SK-N-SH treated with all-trans-retinoic acid at 6 μM for 48 hours (cell line): ENCODE measurements around the gene SLC16A12.

Experiments used
- ATAC-seq: fragments of 200-7000 bp; cut with Tn5 transposase; 3 replicates; pipeline ENCODE4 v1.9.1; 2020; ENCODE audit warnings: mild to moderate bottlenecking, moderate library complexity
- BACH2 ChIP-seq: fragments of 250-450 bp; sonication (Bioruptor Pico); IDR thresholded peaks from 2 replicates; pipeline ENCODE4 v1.9.0; 2021; ENCODE audit warnings: mild to moderate bottlenecking, borderline replicate concordance
- CSRNP3 ChIP-seq: fragments of 250-450 bp; sonication (Bioruptor Pico); IDR thresholded peaks from 2 replicates; pipeline ENCODE4 v1.5.1; 2021; ENCODE audit warnings: mild to moderate bottlenecking, moderate library complexity
- ESRRG ChIP-seq: fragments of 250-450 bp; sonication (Bioruptor Pico); IDR thresholded peaks from 2 replicates; pipeline ENCODE4 v1.6.1; 2021; ENCODE audit warnings: mild to moderate bottlenecking
- GLIS3 ChIP-seq: fragments of 250-450 bp; sonication (Bioruptor Pico); IDR thresholded peaks from 2 replicates; pipeline ENCODE4 v1.5.0; 2020; ENCODE audit warnings: mild to moderate bottlenecking, moderate library complexity
- OSR1 ChIP-seq: fragments of 250-450 bp; sonication (Bioruptor Pico); IDR thresholded peaks from 2 replicates; pipeline ENCODE4 v1.8.0; 2022; ENCODE audit warnings: moderate library complexity, mild to moderate bottlenecking, inconsistent platforms
- POU6F1 ChIP-seq: fragments of 250-450 bp; sonication (Bioruptor Pico); IDR thresholded peaks from 2 replicates; pipeline ENCODE4 v1.8.0; 2021; ENCODE audit warnings: low read depth, mild to moderate bottlenecking, moderate library complexity, borderline replicate concordance
- PPARA ChIP-seq: fragments of 250-450 bp; sonication (Bioruptor Pico); IDR thresholded peaks from 2 replicates; pipeline ENCODE4 v1.5.0; 2020; ENCODE audit warnings: mild to moderate bottlenecking, borderline replicate concordance
- RARB ChIP-seq: fragments of 250-450 bp; sonication (Bioruptor Pico); IDR thresholded peaks from 2 replicates; pipeline ENCODE4 v1.8.0; 2021; ENCODE audit warnings: mild to moderate bottlenecking, moderate library complexity
- SNAI2 ChIP-seq: fragments of 250-450 bp; sonication (Bioruptor Pico); IDR thresholded peaks from 2 replicates; pipeline ENCODE4 v1.5.0; 2020; ENCODE audit warnings: mild to moderate bottlenecking, moderate library complexity
- TOX ChIP-seq: fragments of 250-450 bp; sonication (Bioruptor Pico); IDR thresholded peaks from 2 replicates; pipeline ENCODE4 v1.8.0; 2021; ENCODE audit warnings: mild to moderate bottlenecking, moderate library complexity, borderline replicate concordance
- ZC3H10 ChIP-seq: fragments of 250-450 bp; sonication (Bioruptor Pico); IDR thresholded peaks from 2 replicates; pipeline ENCODE4 v1.5.1; 2021; ENCODE audit warnings: mild to moderate bottlenecking, moderate library complexity
- ZFP3 ChIP-seq: fragments of 250-450 bp; sonication (Bioruptor Pico); IDR thresholded peaks from 2 replicates; pipeline ENCODE4 v1.5.0; 2020; ENCODE audit warnings: mild to moderate bottlenecking, moderate library complexity
- ZFP30 ChIP-seq: fragments of 450-650 bp; formaldehyde crosslinking; IDR thresholded peaks from 2 replicates; pipeline ENCODE4 v1.5.0; 2022; ENCODE audit warnings: mild to moderate bottlenecking, moderate library complexity
- ZNF70 ChIP-seq: fragments of 450-650 bp; formaldehyde crosslinking; IDR thresholded peaks from 2 replicates; pipeline ENCODE4 v1.5.0; 2020; ENCODE audit warnings: mild to moderate bottlenecking, moderate library complexity
- TF ChIP-seq, protein P1 (sequence below): fragments of 250-450 bp; sonication (Bioruptor Pico); IDR thresholded peaks from 2 replicates; pipeline ENCODE4 v1.5.0; 2020; ENCODE audit warnings: mild to moderate bottlenecking, moderate library complexity
- TF ChIP-seq, protein P2 (sequence below): fragments of 250-450 bp; sonication (Bioruptor Pico); IDR thresholded peaks from 2 replicates; pipeline ENCODE4 v1.5.1; 2020; ENCODE audit warnings: low read depth, mild to moderate bottlenecking, moderate library complexity

Gene SLC16A12

GRCh38 chr10:89426230-89426868 is 109.0 kb downstream of the SLC16A12 start:
- ATAC-seq, result peak; percentile 88
- TF ChIP-seq, protein P1, sequence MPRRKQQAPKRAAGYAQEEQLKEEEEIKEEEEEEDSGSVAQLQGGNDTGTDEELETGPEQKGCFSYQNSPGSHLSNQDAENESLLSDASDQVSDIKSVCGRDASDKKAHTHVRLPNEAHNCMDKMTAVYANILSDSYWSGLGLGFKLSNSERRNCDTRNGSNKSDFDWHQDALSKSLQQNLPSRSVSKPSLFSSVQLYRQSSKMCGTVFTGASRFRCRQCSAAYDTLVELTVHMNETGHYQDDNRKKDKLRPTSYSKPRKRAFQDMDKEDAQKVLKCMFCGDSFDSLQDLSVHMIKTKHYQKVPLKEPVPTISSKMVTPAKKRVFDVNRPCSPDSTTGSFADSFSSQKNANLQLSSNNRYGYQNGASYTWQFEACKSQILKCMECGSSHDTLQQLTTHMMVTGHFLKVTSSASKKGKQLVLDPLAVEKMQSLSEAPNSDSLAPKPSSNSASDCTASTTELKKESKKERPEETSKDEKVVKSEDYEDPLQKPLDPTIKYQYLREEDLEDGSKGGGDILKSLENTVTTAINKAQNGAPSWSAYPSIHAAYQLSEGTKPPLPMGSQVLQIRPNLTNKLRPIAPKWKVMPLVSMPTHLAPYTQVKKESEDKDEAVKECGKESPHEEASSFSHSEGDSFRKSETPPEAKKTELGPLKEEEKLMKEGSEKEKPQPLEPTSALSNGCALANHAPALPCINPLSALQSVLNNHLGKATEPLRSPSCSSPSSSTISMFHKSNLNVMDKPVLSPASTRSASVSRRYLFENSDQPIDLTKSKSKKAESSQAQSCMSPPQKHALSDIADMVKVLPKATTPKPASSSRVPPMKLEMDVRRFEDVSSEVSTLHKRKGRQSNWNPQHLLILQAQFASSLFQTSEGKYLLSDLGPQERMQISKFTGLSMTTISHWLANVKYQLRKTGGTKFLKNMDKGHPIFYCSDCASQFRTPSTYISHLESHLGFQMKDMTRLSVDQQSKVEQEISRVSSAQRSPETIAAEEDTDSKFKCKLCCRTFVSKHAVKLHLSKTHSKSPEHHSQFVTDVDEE (CRISPR knock-in tag), result no peak
- TF ChIP-seq POU6F1 (CRISPR knock-in tag), result no peak
- TF ChIP-seq ZNF70, result no peak
- no peak for TF ChIP-seq ZC3H10 (CRISPR knock-in tag)

DNA sequence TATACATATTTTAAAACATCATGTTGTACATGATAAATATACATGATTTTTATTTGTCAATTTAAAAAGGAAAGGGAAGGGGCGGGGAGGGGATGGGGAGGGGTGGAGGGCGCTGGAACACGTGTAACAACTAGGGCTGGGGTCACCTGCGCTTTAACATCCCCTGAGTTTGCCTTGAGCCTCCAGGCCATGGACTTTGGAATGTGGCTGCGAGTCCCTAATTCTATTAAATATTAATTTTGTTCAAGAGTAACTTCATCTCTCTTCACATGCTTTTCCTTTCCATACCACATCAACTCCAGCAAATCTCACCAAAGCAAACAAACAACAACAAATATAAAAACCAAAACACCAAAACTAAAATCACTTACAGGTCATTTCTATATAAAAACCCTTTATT is 110.4 kb downstream of the SLC16A12 start:
- no peak for ATAC-seq

DNA sequence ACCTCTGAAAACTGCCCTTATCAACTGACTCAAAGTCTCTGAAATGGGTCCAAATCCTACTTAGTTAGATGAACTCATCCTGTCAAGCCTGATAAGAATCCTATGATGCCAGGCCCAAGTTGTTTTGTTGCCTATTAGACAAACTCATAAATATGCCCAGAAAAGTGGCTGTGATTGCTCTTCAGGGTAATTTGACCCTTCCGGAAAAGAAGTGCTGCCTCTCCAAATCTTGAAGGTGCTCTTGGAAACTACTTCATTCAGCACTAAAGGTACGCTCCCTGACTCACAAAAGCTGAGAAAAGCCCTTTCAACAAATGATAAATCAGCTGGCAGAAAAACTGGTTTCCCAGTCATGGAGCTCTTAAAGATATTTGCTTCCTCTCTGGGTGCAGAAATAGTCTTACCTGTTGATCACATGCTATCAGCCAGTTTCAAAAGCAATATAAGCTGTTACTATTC is 114.3 kb downstream of the SLC16A12 start:
- ATAC-seq, result no peak
- no peak for TF ChIP-seq OSR1 (CRISPR knock-in tag)
- no peak for TF ChIP-seq BACH2 (CRISPR knock-in tag)

More for the DNA sequence above, 110.4 kb downstream of the SLC16A12 start:
- TF ChIP-seq, protein P2, sequence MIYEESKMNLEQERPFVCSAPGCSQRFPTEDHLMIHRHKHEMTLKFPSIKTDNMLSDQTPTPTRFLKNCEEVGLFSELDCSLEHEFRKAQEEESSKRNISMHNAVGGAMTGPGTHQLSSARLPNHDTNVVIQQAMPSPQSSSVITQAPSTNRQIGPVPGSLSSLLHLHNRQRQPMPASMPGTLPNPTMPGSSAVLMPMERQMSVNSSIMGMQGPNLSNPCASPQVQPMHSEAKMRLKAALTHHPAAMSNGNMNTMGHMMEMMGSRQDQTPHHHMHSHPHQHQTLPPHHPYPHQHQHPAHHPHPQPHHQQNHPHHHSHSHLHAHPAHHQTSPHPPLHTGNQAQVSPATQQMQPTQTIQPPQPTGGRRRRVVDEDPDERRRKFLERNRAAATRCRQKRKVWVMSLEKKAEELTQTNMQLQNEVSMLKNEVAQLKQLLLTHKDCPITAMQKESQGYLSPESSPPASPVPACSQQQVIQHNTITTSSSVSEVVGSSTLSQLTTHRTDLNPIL (CRISPR knock-in tag), result no peak
- TF ChIP-seq RARB (CRISPR knock-in tag) (no peak), ZFP30 (CRISPR knock-in tag) (no peak)

- TF ChIP-seq POU6F1 (CRISPR knock-in tag) (no peak), ZFP3 (no peak), ESRRG (CRISPR knock-in tag) (no peak)
- TF ChIP-seq, protein P1 (CRISPR knock-in tag), result no peak
- ATAC-seq, result no peak
Observed at GRCh38 chr10:89419548-89419947, 115.8 kb downstream of the SLC16A12 start.

DNA sequence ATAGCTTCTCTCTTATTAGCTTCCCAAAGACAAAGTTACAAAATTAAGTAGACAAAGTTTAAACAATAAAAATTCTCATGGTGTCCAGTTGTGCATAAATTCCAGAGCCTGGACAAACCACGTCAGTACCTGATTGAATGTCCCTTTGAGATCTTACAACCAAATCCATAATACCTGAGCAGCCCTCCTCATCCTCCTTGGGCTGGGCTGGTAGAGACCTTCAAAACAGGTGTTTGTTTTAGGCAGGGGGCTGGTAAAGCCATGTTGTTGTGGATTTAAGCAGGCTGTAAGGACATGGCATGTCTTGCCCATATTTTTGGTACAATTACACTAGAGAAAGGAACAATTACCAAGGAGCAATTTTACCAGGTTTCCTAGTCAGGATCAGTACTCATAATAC is 118.9 kb downstream of the SLC16A12 start:
- no peak for ATAC-seq
- TF ChIP-seq ZNF70 (no peak), SNAI2 (no peak), PPARA (CRISPR knock-in tag) (no peak), GLIS3 (CRISPR knock-in tag) (no peak), BACH2 (CRISPR knock-in tag) (no peak), CSRNP3 (CRISPR knock-in tag) (no peak), TOX (no peak), POU6F1 (CRISPR knock-in tag) (no peak)
- TF ChIP-seq, protein P1 (CRISPR knock-in tag), result no peak
